GM12865 (cell line): ENCODE data around the gene ZNF410.
"Not testable (repeated sequence)": the region's sequence is repeated elsewhere in the genome, so short reads cannot be mapped to it uniquely, and the experiment has no call there.

Source experiments
- DNase-seq: peaks from one replicate; pipeline ENCODE4 v3.0.0; 2010; ENCODE audit warnings: low read depth
- H3K4me3 ChIP-seq: 2 replicates; pipeline ENCODE4 v1.5.1; 2011; ENCODE audit warnings: mild to moderate bottlenecking, low read depth, low read length, control low read depth
- CTCF ChIP-seq: IDR thresholded peaks from 2 replicates; pipeline ENCODE4 v1.5.1; 2011; ENCODE audit warnings: low read length, control low read depth, low read depth, inconsistent platforms; ENCODE audit not compliant: insufficient read depth; ENCODE audit errors: missing control alignments

The ZNF410 gene

GRCh38 chr14:73851567-73852382 is 34.9 kb upstream of the ZNF410 start, which contains the start of gene PTGR2:
Gene PTGR2 (plus strand): TSS chr14:73851831. CDS start chr14:73858863, 7,032 bp downstream.
- peak within 1 kb of the TSS; percentile 86 for H3K4me3 ChIP-seq
- peak; percentile 97 for DNase-seq
- no peak for TF ChIP-seq CTCF

- TF ChIP-seq CTCF: no peak
- H3K4me3 ChIP-seq: no peak overlapping the region
- no peak for DNase-seq
Observed at GRCh38 chr14:73859145-73859544, 27.5 kb upstream of the ZNF410 start.

- H3K4me3 ChIP-seq: no peak overlapping the region
- no peak for DNase-seq
- TF ChIP-seq CTCF: no peak
Observed at GRCh38 chr14:73861073-73861472, 25.6 kb upstream of the ZNF410 start.

- no peak for TF ChIP-seq CTCF
- H3K4me3 ChIP-seq: no peak overlapping the region
- DNase-seq: no peak
Observed at GRCh38 chr14:73862480-73862879, 24.2 kb upstream of the ZNF410 start.

GRCh38 chr14:73863209-73863608 is 23.4 kb upstream of the ZNF410 start:
- no peak for TF ChIP-seq CTCF
- no peak for DNase-seq
- H3K4me3 ChIP-seq: no peak overlapping the region

- H3K4me3 ChIP-seq: no peak overlapping the region
- no peak for DNase-seq
- no peak for TF ChIP-seq CTCF
Observed at GRCh38 chr14:73865534-73866113, 21.0 kb upstream of the ZNF410 start.

GRCh38 chr14:73869754-73870153 is 16.9 kb upstream of the ZNF410 start:
- not testable (repeated sequence) for H3K4me3 ChIP-seq, DNase-seq
